Muscle of leg (tissue), 11 donors: ENCODE data around the gene TTC13. TPM values are rescaled to one million over a fixed set of nuclear protein-coding genes. Genes with fewer than 3 reads are reported as not detected.
A peak's percentile ranks its signal among the peaks of the same experiment; 100 is the strongest.

Source experiments
- DNase-seq: peaks from one replicate; pipeline ENCODE4 v3.0.0; 2013
- H3K27ac ChIP-seq: one replicate; pipeline ENCODE4 v1.5.1; 2013; ENCODE audit warnings: mild to moderate bottlenecking, low read length, control low read depth
- H3K27me3 ChIP-seq: one replicate; pipeline ENCODE4 v1.6.1; 2013; ENCODE audit warnings: low read length; ENCODE audit not compliant: control insufficient read depth, insufficient read depth
- H3K36me3 ChIP-seq: one replicate; pipeline ENCODE4 v1.6.1; 2013; ENCODE audit warnings: low read length; ENCODE audit not compliant: control insufficient read depth, insufficient read depth
- H3K4me1 ChIP-seq: one replicate; pipeline ENCODE4 v1.6.1; 2013; ENCODE audit warnings: low read length; ENCODE audit not compliant: control insufficient read depth, insufficient read depth
- H3K4me3 ChIP-seq: one replicate; pipeline ENCODE4 v1.5.1; 2013; ENCODE audit warnings: low read length, control low read depth
- H3K9me3 ChIP-seq: replicated peaks from 2 replicates; pipeline ENCODE4 v1.6.1; 2013; ENCODE audit warnings: low read depth, low read length; ENCODE audit not compliant: control insufficient read depth
- WGBS: methylation state at CpG from one replicate; pipeline ENCODE4 v1.1.5; 2013; ENCODE audit warnings: missing lambda C conversion rate; ENCODE audit not compliant: insufficient coverage; 5-methylcytosine and 5-hydroxymethylcytosine counted together
- polyA plus RNA-seq, 8 donors: library from polyadenylated mRNA; unstranded; fragments of 120-200 nt; gene quantifications; one replicate each; pipeline versions ENCODE4 v1.2.1 to v1.2.3, GENCODE V29; 2013; ENCODE audit warnings: inconsistent platforms in 1 of 8, low replicate concordance in 1 of 8; ENCODE audit not compliant: insufficient read length in 8 of 8, insufficient read depth in 1 of 8
- total RNA-seq: library from RNA; stranded (reverse); fragments of 120-200 nt; gene quantifications from one replicate; pipeline ENCODE4 v1.2.4, GENCODE V29; 2013

Gene TTC13
- total and polyA plus RNA-seq, 9 donors: 12.7 to 19.8 (median 15.4) TPM

DNA sequence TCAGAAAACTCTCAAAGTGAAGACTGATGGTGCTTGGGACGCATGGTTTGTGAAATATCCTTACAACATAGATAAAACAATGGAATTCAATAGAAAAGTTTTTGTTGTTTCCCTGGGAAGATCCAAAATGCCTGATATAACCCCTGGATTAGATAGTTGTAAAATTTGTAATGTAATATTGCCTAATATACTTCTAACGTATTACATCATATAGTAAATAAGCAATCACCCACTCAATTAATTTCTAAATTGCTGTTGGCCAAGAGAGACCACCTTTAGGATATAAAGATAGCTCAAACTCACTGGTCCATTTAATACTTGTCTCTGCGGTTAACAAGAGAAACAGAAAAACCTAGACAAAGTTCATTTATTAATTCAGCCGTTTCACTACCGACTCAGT is 42.2 kb downstream of the TTC13 start:
- H3K27ac ChIP-seq: no peak overlapping the region
- WGBS: 89% methylated on average over 1 of the region's 5 CpGs

GRCh38 chr1:230935852-230936251 is 42.8 kb downstream of the TTC13 start:
- Histone ChIP-seq H3K4me3 (no peak overlapping the region), H3K27me3 (no peaks in the 10 kb centered on the region), H3K4me1 (no peaks in the 10 kb centered on the region), H3K27ac (no peak overlapping the region), H3K36me3 (peaks cover 16% of the 10 kb centered on the region), H3K9me3 (no peaks in the 10 kb centered on the region)
- 96% methylated on average over 5 of the region's 6 CpGs for WGBS
- no peak for DNase-seq

More for the DNA sequence above, 42.2 kb downstream of the TTC13 start:
- Histone ChIP-seq H3K4me1 (no peaks in the 10 kb centered on the region), H3K27me3 (no peaks in the 10 kb centered on the region), H3K36me3 (peaks cover 13% of the 10 kb centered on the region), H3K9me3 (no peaks in the 10 kb centered on the region), H3K4me3 (no peak overlapping the region)
- no peak for DNase-seq

GRCh38 chr1:230930986-230931385 is 47.7 kb downstream of the TTC13 start:
- Histone ChIP-seq H3K4me1 (no peaks in the 10 kb centered on the region), H3K9me3 (no peaks in the 10 kb centered on the region), H3K27ac (no peak overlapping the region), H3K36me3 (peaks cover 23% of the 10 kb centered on the region), H3K27me3 (no peaks in the 10 kb centered on the region), H3K4me3 (no peak overlapping the region)
- DNase-seq: no peak
- 82% methylated on average over 3 of the region's 3 CpGs for WGBS

GRCh38 chr1:230926182-230926581 is 52.5 kb downstream of the TTC13 start:
- no peak overlapping the region for H3K4me3 ChIP-seq
- WGBS: 80% methylated on average over 4 of the region's 5 CpGs
- peaks cover 31% of the 10 kb centered on the region for H3K36me3 ChIP-seq

GRCh38 chr1:230925608-230926007 is 53.1 kb downstream of the TTC13 start:
- Histone ChIP-seq H3K4me1 (no peaks in the 10 kb centered on the region), H3K9me3 (no peaks in the 10 kb centered on the region), H3K4me3 (no peak overlapping the region), H3K27me3 (no peaks in the 10 kb centered on the region), H3K36me3 (peaks cover 29% of the 10 kb centered on the region), H3K27ac (no peak overlapping the region)
- DNase-seq: no peak
- no CpG with 5 or more reads among the region's 2 CpGs for WGBS

More at GRCh38 chr1:230926182-230926581, 52.5 kb downstream of the TTC13 start:
- no peak overlapping the region for H3K27ac ChIP-seq
- no peak for DNase-seq
- no peaks in the 10 kb centered on the region for H3K9me3 ChIP-seq
- H3K27me3 ChIP-seq: no peaks in the 10 kb centered on the region
- no peaks in the 10 kb centered on the region for H3K4me1 ChIP-seq

GRCh38 chr1:230923176-230923575 is 55.5 kb downstream of the TTC13 start:
- WGBS: no CpG with 5 or more reads among the region's 4 CpGs
- Histone ChIP-seq H3K27me3 (no peaks in the 10 kb centered on the region), H3K27ac (no peak overlapping the region), H3K36me3 (peaks cover 37% of the 10 kb centered on the region), H3K9me3 (no peaks in the 10 kb centered on the region), H3K4me1 (no peaks in the 10 kb centered on the region), H3K4me3 (no peak overlapping the region)
- DNase-seq: no peak

- Histone ChIP-seq H3K4me3 (no peak overlapping the region), H3K9me3 (no peaks in the 10 kb centered on the region), H3K27ac (no peak overlapping the region), H3K27me3 (no peaks in the 10 kb centered on the region), H3K36me3 (peaks cover 38% of the 10 kb centered on the region), H3K4me1 (no peaks in the 10 kb centered on the region)
- WGBS: no CpG with 5 or more reads among the region's 2 CpGs
- no peak for DNase-seq
Observed at GRCh38 chr1:230922620-230923019, 56.0 kb downstream of the TTC13 start.

DNA sequence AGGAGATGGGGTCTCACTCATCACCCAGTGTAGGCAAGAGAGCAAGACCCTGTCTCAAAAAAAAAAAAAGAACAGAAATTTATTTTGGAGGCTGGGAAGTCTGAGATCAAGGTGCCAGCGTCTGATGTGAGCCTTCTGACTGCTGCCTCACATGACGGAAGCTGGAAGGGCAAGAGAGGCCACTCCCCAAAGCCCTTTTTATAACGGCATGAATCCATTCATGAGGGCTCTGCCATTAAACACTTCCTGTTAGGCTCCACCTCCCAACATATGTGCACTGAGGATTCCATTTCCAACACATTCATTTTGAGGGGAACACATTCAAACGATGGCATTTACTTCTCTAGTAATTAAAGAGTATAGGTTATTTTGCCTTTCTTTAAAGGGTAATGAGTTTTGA is 59.5 kb downstream of the TTC13 start:
- Histone ChIP-seq H3K27ac (no peak overlapping the region), H3K36me3 (peaks cover 35% of the 10 kb centered on the region), H3K4me3 (no peak overlapping the region), H3K9me3 (no peaks in the 10 kb centered on the region), H3K4me1 (no peaks in the 10 kb centered on the region), H3K27me3 (no peaks in the 10 kb centered on the region)
- DNase-seq: no peak
- 25% methylated on average over 2 of the region's 4 CpGs for WGBS

GRCh38 chr1:230917284-230918135 is 61.2 kb downstream of the TTC13 start:
- Histone ChIP-seq H3K9me3 (no peaks in the 10 kb centered on the region), H3K27ac (no peak overlapping the region), H3K4me3 (no peak overlapping the region), H3K27me3 (no peaks in the 10 kb centered on the region), H3K36me3 (peaks cover 33% of the 10 kb centered on the region), H3K4me1 (no peaks in the 10 kb centered on the region)
- DNase-seq: peak; percentile 75
- 86% methylated on average over 7 of the region's 15 CpGs for WGBS

DNA sequence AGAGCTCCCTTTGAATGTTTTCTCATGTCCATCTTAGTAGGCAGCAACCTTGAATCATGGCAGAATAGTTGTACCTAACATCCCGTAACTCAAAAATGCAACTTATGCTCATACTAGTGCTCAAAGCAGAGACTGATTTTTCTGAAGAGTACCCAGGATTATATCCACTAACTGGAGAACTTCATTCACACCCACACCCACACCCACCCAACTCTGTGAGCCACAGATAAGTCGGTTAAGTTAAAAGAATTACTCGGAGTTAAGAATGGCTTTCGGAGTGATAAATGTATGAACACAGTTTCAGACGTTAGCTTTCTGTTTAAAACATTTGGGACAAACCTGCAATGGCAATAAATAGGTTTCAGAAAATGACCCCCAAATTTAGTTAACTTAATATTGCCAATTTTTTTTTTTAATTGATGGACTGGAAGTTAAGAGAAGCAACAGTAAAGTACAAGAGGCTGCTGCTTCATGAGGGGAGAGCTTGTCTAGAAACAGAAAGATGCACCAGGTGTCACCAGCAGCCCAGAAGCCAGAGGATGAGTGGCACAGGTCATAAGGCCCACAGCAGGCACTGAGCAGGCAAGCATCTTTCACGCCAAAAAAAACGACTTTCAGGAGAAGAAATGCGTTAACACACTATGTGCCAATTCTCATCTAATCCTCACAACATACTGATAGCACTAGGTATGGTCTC is 61.9 kb downstream of the TTC13 start:
- peaks cover 36% of the 10 kb centered on the region for H3K36me3 ChIP-seq
- no peaks in the 10 kb centered on the region for H3K27me3 ChIP-seq
- H3K9me3 ChIP-seq: no peaks in the 10 kb centered on the region
- no peak overlapping the region for H3K27ac ChIP-seq
- no peak overlapping the region for H3K4me3 ChIP-seq
- 89% methylated on average over 3 of the region's 8 CpGs for WGBS
- no peak for DNase-seq
- H3K4me1 ChIP-seq: no peaks in the 10 kb centered on the region
